ENCODE measurements around the gene ETV6.

GRCh38 chr12:11677752-11678151, 28.3 kb downstream of the ETV6 start:
- TF ChIP-seq POLR2A (IDR thresholded peaks at IDR 0.05; ENCODE audit: low read depth, low read length) = no peak
- TF ChIP-seq POLR2AphosphoS5 (IDR thresholded peaks at IDR 0.05; ENCODE audit: low read depth, low read length) = no peak

Data from GM12892 (cell line).